ENCODE measurements around the gene TENM4. TPM values are rescaled to one million over a fixed set of nuclear protein-coding genes. Genes with fewer than 3 reads are reported as not detected.

Gene TENM4
- total RNA-seq, 1 experiment from 2014 or later = 25.0 TPM

DNA sequence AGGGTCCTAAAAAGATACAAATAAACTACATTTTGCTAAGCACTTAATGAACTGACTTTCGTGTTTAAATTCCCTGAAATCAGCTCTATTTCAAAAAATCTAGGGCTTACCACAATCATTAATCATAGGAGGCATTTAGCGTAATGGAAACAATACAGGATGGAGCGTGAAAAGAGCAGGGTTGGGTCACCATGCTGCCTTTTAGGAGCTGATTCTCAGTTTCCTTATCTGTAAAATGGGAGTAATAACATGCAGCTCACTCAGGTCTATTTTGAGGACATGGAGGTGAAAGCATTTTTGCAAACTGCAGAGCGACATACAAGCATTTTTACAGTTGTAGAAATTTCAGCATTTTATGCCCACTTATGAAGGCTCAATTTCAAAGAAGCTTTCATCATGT lies 407.0 kb downstream of the TENM4 start:
- no peaks in the 10 kb centered on the region for H3K9me3 Mint-ChIP-seq
- ChIA-PET POLR2A (no interaction called here), CTCF (no interaction called here)
- ATAC-seq = no peak
- no peak for DNase-seq (ENCODE audit: low spot score)
- H3K27me3 Mint-ChIP-seq (ENCODE audit: low read depth) = no peaks in the 10 kb centered on the region
- H3K4me1 Mint-ChIP-seq = peaks cover 6% of the 10 kb centered on the region; the same call in 1 of the 2 replicates
- no peak overlapping the region for H3K4me3 Mint-ChIP-seq
- H3K36me3 Mint-ChIP-seq = no peaks in the 10 kb centered on the region
- no peak overlapping the region for H3K27ac Mint-ChIP-seq
- TF ChIP-seq, protein P1, sequence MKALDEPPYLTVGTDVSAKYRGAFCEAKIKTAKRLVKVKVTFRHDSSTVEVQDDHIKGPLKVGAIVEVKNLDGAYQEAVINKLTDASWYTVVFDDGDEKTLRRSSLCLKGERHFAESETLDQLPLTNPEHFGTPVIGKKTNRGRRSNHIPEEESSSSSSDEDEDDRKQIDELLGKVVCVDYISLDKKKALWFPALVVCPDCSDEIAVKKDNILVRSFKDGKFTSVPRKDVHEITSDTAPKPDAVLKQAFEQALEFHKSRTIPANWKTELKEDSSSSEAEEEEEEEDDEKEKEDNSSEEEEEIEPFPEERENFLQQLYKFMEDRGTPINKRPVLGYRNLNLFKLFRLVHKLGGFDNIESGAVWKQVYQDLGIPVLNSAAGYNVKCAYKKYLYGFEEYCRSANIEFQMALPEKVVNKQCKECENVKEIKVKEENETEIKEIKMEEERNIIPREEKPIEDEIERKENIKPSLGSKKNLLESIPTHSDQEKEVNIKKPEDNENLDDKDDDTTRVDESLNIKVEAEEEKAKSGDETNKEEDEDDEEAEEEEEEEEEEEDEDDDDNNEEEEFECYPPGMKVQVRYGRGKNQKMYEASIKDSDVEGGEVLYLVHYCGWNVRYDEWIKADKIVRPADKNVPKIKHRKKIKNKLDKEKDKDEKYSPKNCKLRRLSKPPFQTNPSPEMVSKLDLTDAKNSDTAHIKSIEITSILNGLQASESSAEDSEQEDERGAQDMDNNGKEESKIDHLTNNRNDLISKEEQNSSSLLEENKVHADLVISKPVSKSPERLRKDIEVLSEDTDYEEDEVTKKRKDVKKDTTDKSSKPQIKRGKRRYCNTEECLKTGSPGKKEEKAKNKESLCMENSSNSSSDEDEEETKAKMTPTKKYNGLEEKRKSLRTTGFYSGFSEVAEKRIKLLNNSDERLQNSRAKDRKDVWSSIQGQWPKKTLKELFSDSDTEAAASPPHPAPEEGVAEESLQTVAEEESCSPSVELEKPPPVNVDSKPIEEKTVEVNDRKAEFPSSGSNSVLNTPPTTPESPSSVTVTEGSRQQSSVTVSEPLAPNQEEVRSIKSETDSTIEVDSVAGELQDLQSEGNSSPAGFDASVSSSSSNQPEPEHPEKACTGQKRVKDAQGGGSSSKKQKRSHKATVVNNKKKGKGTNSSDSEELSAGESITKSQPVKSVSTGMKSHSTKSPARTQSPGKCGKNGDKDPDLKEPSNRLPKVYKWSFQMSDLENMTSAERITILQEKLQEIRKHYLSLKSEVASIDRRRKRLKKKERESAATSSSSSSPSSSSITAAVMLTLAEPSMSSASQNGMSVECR (CRISPR knock-in tag; IDR thresholded peaks at IDR 0.05; ENCODE audit: borderline replicate concordance) = no peak
- TF ChIP-seq EMX1 (CRISPR knock-in tag; IDR thresholded peaks at IDR 0.05) (no peak), GRHL2 (CRISPR knock-in tag; IDR thresholded peaks at IDR 0.05; ENCODE audit: insufficient replicate concordance, severe bottlenecking) (no peak), FOXJ3 (CRISPR knock-in tag; IDR thresholded peaks at IDR 0.05; ENCODE audit: borderline replicate concordance) (no peak), NFE2L1 (CRISPR knock-in tag; IDR thresholded peaks at IDR 0.05) (no peak), SMAD4 (CRISPR knock-in tag; IDR thresholded peaks at IDR 0.05) (no peak), ZNF416 (CRISPR knock-in tag; IDR thresholded peaks at IDR 0.05) (no peak), ZNF121 (CRISPR knock-in tag; IDR thresholded peaks at IDR 0.05) (no peak), FOXP1 (CRISPR knock-in tag; IDR thresholded peaks at IDR 0.05; ENCODE audit: borderline replicate concordance) (no peak)
- TF ChIP-seq, protein P2, sequence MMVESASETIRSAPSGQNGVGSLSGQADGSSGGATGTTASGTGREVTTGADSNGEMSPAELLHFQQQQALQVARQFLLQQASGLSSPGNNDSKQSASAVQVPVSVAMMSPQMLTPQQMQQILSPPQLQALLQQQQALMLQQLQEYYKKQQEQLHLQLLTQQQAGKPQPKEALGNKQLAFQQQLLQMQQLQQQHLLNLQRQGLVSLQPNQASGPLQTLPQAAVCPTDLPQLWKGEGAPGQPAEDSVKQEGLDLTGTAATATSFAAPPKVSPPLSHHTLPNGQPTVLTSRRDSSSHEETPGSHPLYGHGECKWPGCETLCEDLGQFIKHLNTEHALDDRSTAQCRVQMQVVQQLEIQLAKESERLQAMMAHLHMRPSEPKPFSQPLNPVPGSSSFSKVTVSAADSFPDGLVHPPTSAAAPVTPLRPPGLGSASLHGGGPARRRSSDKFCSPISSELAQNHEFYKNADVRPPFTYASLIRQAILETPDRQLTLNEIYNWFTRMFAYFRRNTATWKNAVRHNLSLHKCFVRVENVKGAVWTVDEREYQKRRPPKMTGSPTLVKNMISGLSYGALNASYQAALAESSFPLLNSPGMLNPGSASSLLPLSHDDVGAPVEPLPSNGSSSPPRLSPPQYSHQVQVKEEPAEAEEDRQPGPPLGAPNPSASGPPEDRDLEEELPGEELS (CRISPR knock-in tag; IDR thresholded peaks at IDR 0.05) = no peak
- TF ChIP-seq, protein P3, sequence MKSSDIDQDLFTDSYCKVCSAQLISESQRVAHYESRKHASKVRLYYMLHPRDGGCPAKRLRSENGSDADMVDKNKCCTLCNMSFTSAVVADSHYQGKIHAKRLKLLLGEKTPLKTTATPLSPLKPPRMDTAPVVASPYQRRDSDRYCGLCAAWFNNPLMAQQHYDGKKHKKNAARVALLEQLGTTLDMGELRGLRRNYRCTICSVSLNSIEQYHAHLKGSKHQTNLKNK (CRISPR knock-in tag; IDR thresholded peaks at IDR 0.05) = no peak

DNA sequence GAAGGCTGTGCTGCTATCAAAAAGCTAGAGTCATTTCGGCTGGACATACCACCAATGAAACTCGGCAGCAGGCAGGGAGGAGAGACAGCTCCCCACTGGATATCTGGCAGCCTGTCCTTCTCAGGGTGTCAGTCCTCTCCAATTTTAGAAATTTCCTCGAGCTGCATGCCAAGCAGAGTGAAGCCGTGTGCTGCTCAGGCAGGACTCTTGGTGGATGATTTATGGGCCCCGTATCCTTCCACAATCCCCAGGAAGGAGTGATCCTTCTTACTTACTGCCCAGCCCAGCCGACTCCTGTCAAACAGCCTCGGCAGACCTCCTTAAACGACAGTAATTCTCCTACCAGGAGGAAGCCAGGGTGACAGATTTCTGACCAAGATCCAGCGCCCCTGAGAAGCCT lies 410.4 kb downstream of the TENM4 start:
- ATAC-seq (no peak), DNase-seq (ENCODE audit: low spot score) (no peak)
- TF ChIP-seq, protein P4, sequence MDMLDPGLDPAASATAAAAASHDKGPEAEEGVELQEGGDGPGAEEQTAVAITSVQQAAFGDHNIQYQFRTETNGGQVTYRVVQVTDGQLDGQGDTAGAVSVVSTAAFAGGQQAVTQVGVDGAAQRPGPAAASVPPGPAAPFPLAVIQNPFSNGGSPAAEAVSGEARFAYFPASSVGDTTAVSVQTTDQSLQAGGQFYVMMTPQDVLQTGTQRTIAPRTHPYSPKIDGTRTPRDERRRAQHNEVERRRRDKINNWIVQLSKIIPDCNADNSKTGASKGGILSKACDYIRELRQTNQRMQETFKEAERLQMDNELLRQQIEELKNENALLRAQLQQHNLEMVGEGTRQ (CRISPR knock-in tag; IDR thresholded peaks at IDR 0.05) = no peak
- TF ChIP-seq, protein P5, sequence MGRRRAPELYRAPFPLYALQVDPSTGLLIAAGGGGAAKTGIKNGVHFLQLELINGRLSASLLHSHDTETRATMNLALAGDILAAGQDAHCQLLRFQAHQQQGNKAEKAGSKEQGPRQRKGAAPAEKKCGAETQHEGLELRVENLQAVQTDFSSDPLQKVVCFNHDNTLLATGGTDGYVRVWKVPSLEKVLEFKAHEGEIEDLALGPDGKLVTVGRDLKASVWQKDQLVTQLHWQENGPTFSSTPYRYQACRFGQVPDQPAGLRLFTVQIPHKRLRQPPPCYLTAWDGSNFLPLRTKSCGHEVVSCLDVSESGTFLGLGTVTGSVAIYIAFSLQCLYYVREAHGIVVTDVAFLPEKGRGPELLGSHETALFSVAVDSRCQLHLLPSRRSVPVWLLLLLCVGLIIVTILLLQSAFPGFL (CRISPR knock-in tag; IDR thresholded peaks at IDR 0.05; ENCODE audit: borderline replicate concordance) = no peak
- H3K4me3 Mint-ChIP-seq = no peak overlapping the region
- ChIA-PET CTCF (interaction anchor here (0.8 to 1.1 kb wide), 2 partner anchors 315 to 385 kb away, joined by 3 read pairs; no protein-coding TSS in a partner anchor), POLR2A (interaction anchor here (0.6 kb wide), 1 partner anchor 223 kb away, joined by 3 read pairs; no protein-coding TSS in a partner anchor)
- peaks cover 6% of the 10 kb centered on the region for H3K27me3 Mint-ChIP-seq (ENCODE audit: low read depth)
- H3K27ac Mint-ChIP-seq = no peak overlapping the region
- H3K9me3 Mint-ChIP-seq = no peaks in the 10 kb centered on the region
- H3K36me3 Mint-ChIP-seq = no peaks in the 10 kb centered on the region
- H3K4me1 Mint-ChIP-seq = peaks cover 8% of the 10 kb centered on the region

DNA sequence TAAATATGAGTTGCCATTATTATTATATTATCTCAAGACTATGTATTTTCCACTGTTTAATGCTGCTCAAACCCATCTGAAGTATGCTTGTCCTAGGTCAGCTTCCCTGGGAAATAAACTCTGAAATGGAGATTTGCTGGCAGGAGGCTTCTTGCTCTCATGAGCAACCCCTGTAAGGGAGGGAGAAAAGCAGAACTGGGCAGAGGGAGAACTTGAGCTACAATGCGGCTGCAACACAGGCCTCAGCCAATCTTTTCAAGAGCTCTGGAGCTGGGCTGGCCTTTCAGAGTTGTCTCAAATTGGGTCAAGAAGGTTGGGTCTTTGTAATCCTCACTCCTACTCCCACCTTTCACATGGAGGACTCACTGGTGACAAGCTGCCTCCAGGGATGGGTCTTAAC lies 412.6 kb downstream of the TENM4 start:
- Mint-ChIP-seq H3K4me1 (peaks cover 9% of the 10 kb centered on the region), H3K9me3 (no peaks in the 10 kb centered on the region), H3K36me3 (no peaks in the 10 kb centered on the region), H3K4me3 (no peak overlapping the region), H3K27me3 (ENCODE audit: low read depth) (peaks cover 8% of the 10 kb centered on the region), H3K27ac (no peak overlapping the region)
- DNase-seq (ENCODE audit: low spot score) (no peak), ATAC-seq (no peak)
- CTCF ChIA-PET = interaction anchor here (1.2 kb wide), 1 partner anchor 24 kb away, joined by 3 read pairs; no protein-coding TSS in a partner anchor
- no peak for TF ChIP-seq GRHL2 (CRISPR knock-in tag; IDR thresholded peaks at IDR 0.05; ENCODE audit: insufficient replicate concordance, severe bottlenecking)
- TF ChIP-seq OVOL2 (CRISPR knock-in tag; IDR thresholded peaks at IDR 0.05; ENCODE audit: borderline replicate concordance) = no peak
- no peak for TF ChIP-seq JUN (CRISPR knock-in tag; IDR thresholded peaks at IDR 0.05)
- POLR2A ChIA-PET = no interaction called here

Data from WTC11 (cell line).